ENCODE results near the gene IFT57.

- TF ChIP-seq CTCF (IDR thresholded peaks at IDR 0.05; ENCODE audit: insufficient read depth, low read length, poor library complexity, severe bottlenecking) (no peak), EZH2phosphoT487 (conservative IDR thresholded peaks at IDR 0.05; ENCODE audit: low read length) (no peak)
These were observed 88.2 kb downstream of the IFT57 start for GRCh38 chr3:108133858-108134554.

Measured in SU-DHL-6 (cell line).